HG03460 (cell line): ENCODE measurements around the gene ABCC4.
"Not testable (repeated sequence)": the region's sequence is repeated elsewhere in the genome, so short reads cannot be mapped to it uniquely, and the experiment has no call there.

Experiments
- ATAC-seq: cut with Tn5 transposase; IDR thresholded peaks from one replicate; pipeline ENCODE4 v1.9.1; 2021; ENCODE audit not compliant: unreplicated experiment

The ABCC4 gene

GRCh38 chr13:95298169-95298965, 2.9 kb downstream of the ABCC4 start:
- ATAC-seq = no peak

GRCh38 chr13:95296326-95296925, 4.8 kb downstream of the ABCC4 start:
- no peak for ATAC-seq

GRCh38 chr13:95295026-95295425, 6.2 kb downstream of the ABCC4 start:
- no peak for ATAC-seq

- ATAC-seq = no peak
Measured at GRCh38 chr13:95292622-95293021, 8.6 kb downstream of the ABCC4 start.

GRCh38 chr13:95289901-95290300, 11.3 kb downstream of the ABCC4 start:
- not testable (repeated sequence) for ATAC-seq

- no peak for ATAC-seq
Measured at GRCh38 chr13:95289020-95289444, 12.2 kb downstream of the ABCC4 start.

GRCh38 chr13:95284436-95284835, 16.8 kb downstream of the ABCC4 start:
- no peak for ATAC-seq

- ATAC-seq = no peak
Measured at GRCh38 chr13:95279016-95279415, 22.2 kb downstream of the ABCC4 start.

- no peak for ATAC-seq
Measured at GRCh38 chr13:95276037-95276505, 25.2 kb downstream of the ABCC4 start.

- ATAC-seq = no peak
Measured at GRCh38 chr13:95275322-95276036, 25.8 kb downstream of the ABCC4 start.

- not testable (repeated sequence) for ATAC-seq
Measured at GRCh38 chr13:95273592-95274132, 27.6 kb downstream of the ABCC4 start.

- not testable (repeated sequence) for ATAC-seq
Measured at GRCh38 chr13:95272076-95272475, 29.2 kb downstream of the ABCC4 start.

GRCh38 chr13:95269756-95270155, 31.5 kb downstream of the ABCC4 start:
- ATAC-seq = no peak

GRCh38 chr13:95268343-95269065, 32.7 kb downstream of the ABCC4 start:
- ATAC-seq = not testable (repeated sequence)

GRCh38 chr13:95267662-95268342, 33.4 kb downstream of the ABCC4 start:
- ATAC-seq = no peak

GRCh38 chr13:95264225-95264624, 37.0 kb downstream of the ABCC4 start:
- no peak for ATAC-seq

- ATAC-seq = no peak
Measured at GRCh38 chr13:95262837-95263384, 38.3 kb downstream of the ABCC4 start.

GRCh38 chr13:95261956-95262355, 39.3 kb downstream of the ABCC4 start:
- no peak for ATAC-seq

GRCh38 chr13:95260031-95260525, 41.2 kb downstream of the ABCC4 start:
- peak; percentile 51 for ATAC-seq
